Nephron progenitor cell (in vitro differentiated cells): Measurements from ENCODE around the gene ZDHHC14.

Experiments used
- DNase-seq: peaks from one replicate; pipeline ENCODE4 v3.0.0; 2021
- H3K27ac Mint-ChIP-seq: 2 replicates; pipeline ENCODE4 v1.8.0; 2021; ENCODE audit warnings: mild to moderate bottlenecking, moderate library complexity, mixed read lengths
- H3K27me3 Mint-ChIP-seq: 2 replicates; pipeline ENCODE4 v1.8.0; 2021; ENCODE audit warnings: mild to moderate bottlenecking, low read depth, mixed read lengths; ENCODE audit not compliant: poor library complexity
- H3K36me3 Mint-ChIP-seq: 2 replicates; pipeline ENCODE4 v1.8.0; 2021; ENCODE audit warnings: low read depth, mixed read lengths
- H3K4me1 Mint-ChIP-seq: 2 replicates; pipeline ENCODE4 v1.8.0; 2021; ENCODE audit warnings: mixed read lengths
- H3K4me3 Mint-ChIP-seq: 2 replicates; pipeline ENCODE4 v1.8.0; 2021; ENCODE audit warnings: mild to moderate bottlenecking, moderate library complexity, mixed read lengths
- H3K9me3 Mint-ChIP-seq: 2 replicates; pipeline ENCODE4 v1.8.0; 2021; ENCODE audit warnings: mild to moderate bottlenecking, moderate library complexity, mixed read lengths
- CTCF ChIP-seq: fragments of 200-600 bp; sonication (generic); IDR thresholded peaks from 2 replicates; pipeline ENCODE4 v1.5.0; 2021; ENCODE audit warnings: antibody characterized with exemption

The ZDHHC14 gene

GRCh38 chr6:157374889-157375443 lies 6.0 kb upstream of the ZDHHC14 start:
- H3K4me1 Mint-ChIP-seq = peaks cover 7% of the 10 kb centered on the region
- DNase-seq = no peak
- peaks cover 6% of the 10 kb centered on the region for H3K27me3 Mint-ChIP-seq
- no peak overlapping the region for H3K4me3 Mint-ChIP-seq
- H3K36me3 Mint-ChIP-seq = no peaks in the 10 kb centered on the region
- H3K27ac Mint-ChIP-seq = no peak overlapping the region
- no peak for TF ChIP-seq CTCF
- H3K9me3 Mint-ChIP-seq = no peaks in the 10 kb centered on the region

- Mint-ChIP-seq H3K36me3 (no peaks in the 10 kb centered on the region), H3K9me3 (no peaks in the 10 kb centered on the region), H3K4me1 (peaks cover 8% of the 10 kb centered on the region), H3K4me3 (no peak overlapping the region), H3K27me3 (peaks cover 3% of the 10 kb centered on the region), H3K27ac (no peak overlapping the region)
- TF ChIP-seq CTCF = no peak
- no peak for DNase-seq
Measured at GRCh38 chr6:157376241-157376640, 4.7 kb upstream of the ZDHHC14 start.

- no peaks in the 10 kb centered on the region for H3K9me3 Mint-ChIP-seq
- peaks cover 8% of the 10 kb centered on the region for H3K4me1 Mint-ChIP-seq
- H3K27me3 Mint-ChIP-seq = no peaks in the 10 kb centered on the region
- H3K4me3 Mint-ChIP-seq = no peak overlapping the region
- TF ChIP-seq CTCF = no peak
- no peak for DNase-seq
- H3K27ac Mint-ChIP-seq = no peak overlapping the region
- H3K36me3 Mint-ChIP-seq = no peaks in the 10 kb centered on the region
Measured at GRCh38 chr6:157376706-157377230, 4.2 kb upstream of the ZDHHC14 start.

GRCh38 chr6:157379656-157380457 lies 1.1 kb upstream of the ZDHHC14 start:
- H3K9me3 Mint-ChIP-seq = no peaks in the 10 kb centered on the region
- H3K27me3 Mint-ChIP-seq = peaks cover 27% of the 10 kb centered on the region
- peaks cover 24% of the 10 kb centered on the region for H3K4me1 Mint-ChIP-seq
- peak; percentile 87 for DNase-seq
- peak overlapping the region; percentile 14 for H3K27ac Mint-ChIP-seq
- TF ChIP-seq CTCF = no peak
- peak overlapping the region; percentile 80 for H3K4me3 Mint-ChIP-seq
- H3K36me3 Mint-ChIP-seq = no peaks in the 10 kb centered on the region

- Mint-ChIP-seq H3K36me3 (no peaks in the 10 kb centered on the region), H3K27ac (no peak overlapping the region), H3K27me3 (peaks cover 30% of the 10 kb centered on the region), H3K9me3 (no peaks in the 10 kb centered on the region), H3K4me3 (peak overlapping the region; percentile 80), H3K4me1 (peaks cover 24% of the 10 kb centered on the region)
- DNase-seq = no peak
- no peak for TF ChIP-seq CTCF
Measured at GRCh38 chr6:157380458-157380778, 572 bp upstream of the ZDHHC14 start.
